Thoracic aorta (tissue), 2 donors: ENCODE measurements around the gene SWI5. TPM values are rescaled to one million over a fixed set of nuclear protein-coding genes. Genes with fewer than 3 reads are reported as not detected.

Experiments used
- ATAC-seq: fragments of 150-250 bp; one replicate; pipeline ENCODE4 v1.8.0; 2017; ENCODE audit warnings: low read depth; ENCODE audit not compliant: insufficient number of reproducible peaks, low FRiP score
- DNase-seq: peaks from one replicate; pipeline ENCODE4 v3.0.0-alpha.2; 2020; ENCODE audit warnings: low spot score
- H3K27ac ChIP-seq, 2 donors: fragments of 200-600 bp; sonication (generic); 1 replicate in 1 of 2; 2 replicates in 1 of 2; pipeline ENCODE4 v1.5.1; 2016; ENCODE audit warnings: mild to moderate bottlenecking in 2 of 2, moderate library complexity in 2 of 2
- H3K27me3 ChIP-seq: fragments of 200-600 bp; sonication (generic); replicated peaks from 2 replicates; pipeline ENCODE4 v1.6.0; 2016; ENCODE audit warnings: mild to moderate bottlenecking; ENCODE audit not compliant: insufficient read depth
- H3K36me3 ChIP-seq: fragments of 200-600 bp; sonication (generic); one replicate; pipeline ENCODE4 v1.5.1; 2016
- H3K4me1 ChIP-seq, 2 donors: fragments of 200-600 bp; sonication (generic); 1 replicate in 1 of 2; 2 replicates in 1 of 2; pipeline versions ENCODE4 v1.5.1 to v1.6.0; 2016; ENCODE audit warnings: low read depth in 2 of 2, mild to moderate bottlenecking in 1 of 2; ENCODE audit not compliant: control insufficient read depth in 1 of 2
- H3K4me3 ChIP-seq: fragments of 200-600 bp; sonication (generic); 2 replicates; pipeline ENCODE4 v1.5.1; 2016; ENCODE audit warnings: mild to moderate bottlenecking
- H3K9me3 ChIP-seq: fragments of 200-600 bp; sonication (generic); 2 replicates; pipeline ENCODE4 v1.5.1; 2016
- CTCF ChIP-seq: fragments of 200-600 bp; sonication (generic); IDR thresholded peaks from one replicate; pipeline ENCODE4 v1.5.1; 2019; ENCODE audit warnings: antibody characterized with exemption
- total RNA-seq, 2 donors: library from RNA; depleted of rRNA; stranded (reverse); fragments of >200 nt; gene quantifications; one replicate each; pipeline versions ENCODE4 v1.1.0 to v1.2.3, GENCODE V29; 2016

SWI5 gene
- total RNA-seq, 2 donors from 2014 or later, result 12.0 to 26.8 TPM

GRCh38 chr9:128282500-128282899 lies 6.4 kb downstream of the SWI5 start:
- Histone ChIP-seq H3K9me3 (no peaks in the 10 kb centered on the region), H3K4me1 (peaks cover 0 to under 1% of the 10 kb centered on the region in 2 donors), H3K27me3 (no peaks in the 10 kb centered on the region), H3K27ac (no peak overlapping the region), H3K36me3 (peaks cover 8% of the 10 kb centered on the region), H3K4me3 (no peak overlapping the region)
- TF ChIP-seq CTCF, result no peak
- DNase-seq (no peak), ATAC-seq (no peak)

- Histone ChIP-seq H3K9me3 (no peaks in the 10 kb centered on the region), H3K27ac (no peak overlapping the region), H3K36me3 (peaks cover 15% of the 10 kb centered on the region), H3K27me3 (no peaks in the 10 kb centered on the region), H3K4me3 (no peak overlapping the region), H3K4me1 (no peaks in the 10 kb centered on the region)
- DNase-seq, result no peak
- ATAC-seq, result no peak
- TF ChIP-seq CTCF, result no peak
Measured at GRCh38 chr9:128285033-128285784, 9.1 kb downstream of the SWI5 start.

GRCh38 chr9:128286440-128286839 lies 10.4 kb downstream of the SWI5 start:
- peaks cover 15% of the 10 kb centered on the region for H3K36me3 ChIP-seq
- ATAC-seq (no peak), DNase-seq (no peak)
- H3K9me3 ChIP-seq, result no peaks in the 10 kb centered on the region
- H3K27ac ChIP-seq, result no peak overlapping the region
- no peak for TF ChIP-seq CTCF
- H3K4me1 ChIP-seq, result no peaks in the 10 kb centered on the region
- no peaks in the 10 kb centered on the region for H3K27me3 ChIP-seq
- no peak overlapping the region for H3K4me3 ChIP-seq

GRCh38 chr9:128288273-128289004 lies 12.4 kb downstream of the SWI5 start:
- ATAC-seq, result no peak

More at GRCh38 chr9:128288273-128289004, 12.4 kb downstream of the SWI5 start:
- Histone ChIP-seq H3K9me3 (no peaks in the 10 kb centered on the region), H3K4me1 (no peaks in the 10 kb centered on the region), H3K27ac (no peak overlapping the region), H3K36me3 (peaks cover 15% of the 10 kb centered on the region), H3K27me3 (no peaks in the 10 kb centered on the region), H3K4me3 (no peak overlapping the region)
- no peak for DNase-seq
- no peak for TF ChIP-seq CTCF
